GM12892 (cell line): ENCODE measurements around the gene TP53AIP1.

Experiments used
- POLR2A ChIP-seq: IDR thresholded peaks from 2 replicates; pipeline ENCODE4 v1.6.1; 2011; ENCODE audit warnings: low read depth, low read length, control low read depth
- POLR2AphosphoS5 ChIP-seq: IDR thresholded peaks from 2 replicates; pipeline ENCODE4 v1.6.1; 2011; ENCODE audit warnings: low read depth, low read length, control low read depth
- TAF1 ChIP-seq: IDR thresholded peaks from 2 replicates; pipeline ENCODE4 v1.6.1; 2011; ENCODE audit warnings: low read depth, mild to moderate bottlenecking, control low read depth, low read length, borderline replicate concordance

- TF ChIP-seq POLR2AphosphoS5 = no peak
- TF ChIP-seq TAF1 = no peak
- no peak for TF ChIP-seq POLR2A
Observed at GRCh38 chr11:128929468-128929867, 13.2 kb downstream of the TP53AIP1 start.
